Activated T-helper 2 cell treated with anti-CD3 and anti-CD28 coated beads, Interferon-gamma antibody, Interleukin-2, Interleukin-4, amounts not matched to agents 10 μg/mL and 5 μg/mL and 100 μg/mL, durations not matched to agents 14 hours and 24 hours and 36 hours (primary cell): Measurements from ENCODE around the gene SOD1. TPM values are rescaled to one million over a fixed set of nuclear protein-coding genes. Genes with fewer than 3 reads are reported as not detected.

Experiments
- DNase-seq: peaks from one replicate; pipeline ENCODE4 v3.0.0; 2021; ENCODE audit warnings: low spot score
- H3K27ac Mint-ChIP-seq: one replicate; pipeline ENCODE4 v1.8.0; 2021; ENCODE audit warnings: mixed read lengths
- H3K27me3 Mint-ChIP-seq: one replicate; pipeline ENCODE4 v1.8.0; 2021; ENCODE audit warnings: low read depth, mixed read lengths
- H3K36me3 Mint-ChIP-seq: one replicate; pipeline ENCODE4 v1.8.0; 2021; ENCODE audit warnings: low read depth, mixed read lengths
- H3K4me1 Mint-ChIP-seq: one replicate; pipeline ENCODE4 v1.8.0; 2021; ENCODE audit warnings: low read depth, mixed read lengths
- H3K4me3 Mint-ChIP-seq: one replicate; pipeline ENCODE4 v1.8.0; 2021; ENCODE audit warnings: low read depth, mild to moderate bottlenecking, moderate library complexity, mixed read lengths
- H3K9me3 Mint-ChIP-seq: one replicate; pipeline ENCODE4 v1.8.0; 2021; ENCODE audit warnings: mixed read lengths
- intact Hi-C: fragments of 100-400 bp; cut with micrococcal nuclease; formaldehyde crosslinking; loops from one replicate; pipeline ENCODE4 v1.15.1; 2023
- total RNA-seq: library from RNA; stranded (reverse); gene quantifications from 2 replicates; pipeline ENCODE4 v1.2.3, GENCODE V29; 2022

The SOD1 gene
- total RNA-seq, 1 donor from 2014 or later = 286 TPM

GRCh38 chr21:31675318-31675717 is 15.8 kb downstream of the SOD1 start:
- H3K36me3 Mint-ChIP-seq = peaks cover 24% of the 10 kb centered on the region
- H3K4me1 Mint-ChIP-seq = peaks cover 6% of the 10 kb centered on the region
- DNase-seq = no peak
- no peaks in the 10 kb centered on the region for H3K27me3 Mint-ChIP-seq
- intact Hi-C loops = no loop called here
- no peak overlapping the region for H3K27ac Mint-ChIP-seq
- no peaks in the 10 kb centered on the region for H3K9me3 Mint-ChIP-seq
- H3K4me3 Mint-ChIP-seq = no peak overlapping the region

DNA sequence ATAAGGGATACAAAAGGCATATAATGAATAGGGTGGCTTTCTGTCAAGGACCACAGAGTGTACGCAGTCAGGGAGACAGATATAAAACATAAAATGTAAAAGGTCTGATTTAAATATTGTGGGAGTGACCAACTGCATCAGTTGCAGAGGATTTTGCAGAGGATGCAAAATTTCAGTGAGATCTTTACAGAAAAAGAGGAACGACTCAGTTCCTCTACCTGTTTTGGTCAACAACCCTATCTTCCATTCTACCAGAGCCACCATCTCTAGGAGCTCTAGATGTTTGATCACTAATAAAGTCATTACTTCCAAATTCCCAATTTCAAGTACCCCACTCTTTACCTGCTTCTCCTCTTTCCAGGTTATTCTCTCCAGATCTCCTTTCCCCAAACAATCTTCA is 16.5 kb downstream of the SOD1 start:
- Mint-ChIP-seq H3K4me3 (no peak overlapping the region), H3K4me1 (peaks cover 3% of the 10 kb centered on the region), H3K9me3 (no peaks in the 10 kb centered on the region), H3K36me3 (peaks cover 19% of the 10 kb centered on the region), H3K27me3 (no peaks in the 10 kb centered on the region), H3K27ac (no peak overlapping the region)
- no peak for DNase-seq
- intact Hi-C loops = no loop called here

DNA sequence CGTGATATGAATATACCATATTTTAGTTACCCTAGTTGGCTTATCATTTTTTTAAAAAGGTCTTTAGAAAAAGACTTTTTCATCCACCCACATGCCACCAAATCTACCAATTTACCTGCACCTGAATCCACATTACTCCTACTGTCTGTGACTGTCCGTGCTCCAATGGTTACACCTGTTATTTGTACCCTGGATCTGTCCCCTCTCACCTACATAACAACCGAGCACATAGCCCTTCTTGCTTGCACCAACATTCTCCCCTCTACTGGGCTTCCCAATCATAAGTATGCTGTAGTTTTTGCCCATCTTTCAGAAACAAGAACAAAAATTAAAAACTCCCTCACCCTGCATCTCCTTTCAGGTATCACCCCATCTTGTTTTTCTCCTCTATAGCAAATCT is 17.6 kb downstream of the SOD1 start:
- Mint-ChIP-seq H3K9me3 (no peaks in the 10 kb centered on the region), H3K27ac (no peak overlapping the region), H3K4me1 (peaks cover 3% of the 10 kb centered on the region), H3K4me3 (no peak overlapping the region), H3K36me3 (peaks cover 16% of the 10 kb centered on the region), H3K27me3 (no peaks in the 10 kb centered on the region)
- intact Hi-C loops = no loop called here
- DNase-seq = no peak

DNA sequence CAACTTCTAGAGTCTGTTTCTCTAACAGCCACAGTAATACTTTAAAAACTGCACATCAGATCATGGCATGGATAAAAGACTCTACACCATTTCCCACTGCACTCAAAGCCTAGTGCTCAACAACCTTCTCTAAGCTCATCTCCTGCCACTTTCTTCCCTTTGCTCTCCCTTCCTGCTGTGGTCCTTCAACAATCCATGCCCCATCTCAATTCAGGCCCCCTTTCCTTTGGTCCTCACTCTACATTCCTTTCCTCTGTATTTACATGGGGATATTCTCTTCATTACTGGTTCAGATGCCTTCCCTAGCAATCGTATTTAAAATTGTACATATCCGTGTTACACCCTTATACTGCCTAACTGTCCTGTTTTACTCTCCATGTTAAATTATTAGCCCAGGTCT is 19.0 kb downstream of the SOD1 start:
- Mint-ChIP-seq H3K9me3 (no peaks in the 10 kb centered on the region), H3K27ac (no peak overlapping the region), H3K36me3 (peaks cover 25% of the 10 kb centered on the region), H3K27me3 (no peaks in the 10 kb centered on the region), H3K4me1 (no peaks in the 10 kb centered on the region), H3K4me3 (no peak overlapping the region)
- intact Hi-C loops = no loop called here
- no peak for DNase-seq

DNA sequence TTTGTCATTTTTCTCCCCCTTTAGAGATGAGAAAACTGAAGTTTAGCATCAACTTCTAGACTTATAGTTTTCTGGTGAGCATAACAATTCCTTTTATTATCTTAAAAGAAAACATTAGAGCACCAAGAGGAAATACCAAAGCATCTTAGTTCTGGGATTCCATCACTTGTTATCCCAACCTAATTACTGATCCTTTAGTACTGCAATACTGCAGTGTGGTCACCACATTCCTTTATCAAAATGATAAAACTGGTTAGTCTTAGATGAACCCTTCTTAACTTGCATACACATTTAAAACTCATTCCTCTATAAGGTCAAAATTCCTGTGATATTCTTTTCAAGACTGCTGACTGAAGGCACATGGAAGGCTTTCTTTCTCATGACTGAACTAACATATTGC is 23.1 kb downstream of the SOD1 start:
- H3K9me3 Mint-ChIP-seq = no peaks in the 10 kb centered on the region
- no peak overlapping the region for H3K27ac Mint-ChIP-seq
- no peaks in the 10 kb centered on the region for H3K4me1 Mint-ChIP-seq
- intact Hi-C loops = no loop called here
- H3K36me3 Mint-ChIP-seq = peaks cover 61% of the 10 kb centered on the region
- H3K27me3 Mint-ChIP-seq = no peaks in the 10 kb centered on the region
- no peak for DNase-seq
- no peak overlapping the region for H3K4me3 Mint-ChIP-seq

GRCh38 chr21:31683029-31683428 is 23.5 kb downstream of the SOD1 start:
- no peak for DNase-seq
- Mint-ChIP-seq H3K36me3 (peaks cover 62% of the 10 kb centered on the region), H3K4me1 (no peaks in the 10 kb centered on the region), H3K4me3 (no peak overlapping the region), H3K27me3 (no peaks in the 10 kb centered on the region), H3K27ac (no peak overlapping the region), H3K9me3 (no peaks in the 10 kb centered on the region)
- intact Hi-C loops = no loop called here

- DNase-seq = no peak
- Mint-ChIP-seq H3K27ac (no peak overlapping the region), H3K4me3 (no peak overlapping the region), H3K4me1 (no peaks in the 10 kb centered on the region), H3K9me3 (no peaks in the 10 kb centered on the region), H3K27me3 (no peaks in the 10 kb centered on the region), H3K36me3 (peaks cover 70% of the 10 kb centered on the region)
- intact Hi-C loops = no loop called here
These were observed 25.4 kb downstream of the SOD1 start for GRCh38 chr21:31684918-31685317.

- no peak overlapping the region for H3K27ac Mint-ChIP-seq
- H3K4me3 Mint-ChIP-seq = no peak overlapping the region
- DNase-seq = no peak
- H3K36me3 Mint-ChIP-seq = peaks cover 83% of the 10 kb centered on the region
- H3K4me1 Mint-ChIP-seq = no peaks in the 10 kb centered on the region
- H3K27me3 Mint-ChIP-seq = no peaks in the 10 kb centered on the region
- no peaks in the 10 kb centered on the region for H3K9me3 Mint-ChIP-seq
- intact Hi-C loops = no loop called here
These were observed 26.9 kb downstream of the SOD1 start for GRCh38 chr21:31686272-31686915.

GRCh38 chr21:31687108-31687507 is 27.6 kb downstream of the SOD1 start:
- DNase-seq = no peak
- intact Hi-C loops = no loop called here
- H3K4me1 Mint-ChIP-seq = no peaks in the 10 kb centered on the region
- no peaks in the 10 kb centered on the region for H3K9me3 Mint-ChIP-seq
- no peak overlapping the region for H3K4me3 Mint-ChIP-seq
- H3K27me3 Mint-ChIP-seq = no peaks in the 10 kb centered on the region
- H3K36me3 Mint-ChIP-seq = peaks cover 84% of the 10 kb centered on the region
- no peak overlapping the region for H3K27ac Mint-ChIP-seq

GRCh38 chr21:31688603-31689368 is 29.3 kb downstream of the SOD1 start:
- Mint-ChIP-seq H3K4me1 (no peaks in the 10 kb centered on the region), H3K27me3 (no peaks in the 10 kb centered on the region)
- intact Hi-C loops = no loop called here

GRCh38 chr21:31693222-31693621 is 33.7 kb downstream of the SOD1 start:
- intact Hi-C loops = no loop called here
- Mint-ChIP-seq H3K4me1 (no peaks in the 10 kb centered on the region), H3K9me3 (no peaks in the 10 kb centered on the region), H3K27ac (no peak overlapping the region), H3K36me3 (peaks cover 74% of the 10 kb centered on the region), H3K4me3 (no peak overlapping the region), H3K27me3 (no peaks in the 10 kb centered on the region)
- DNase-seq = no peak

More at GRCh38 chr21:31688603-31689368, 29.3 kb downstream of the SOD1 start:
- Mint-ChIP-seq H3K27ac (no peak overlapping the region), H3K36me3 (peaks cover 82% of the 10 kb centered on the region), H3K4me3 (no peak overlapping the region), H3K9me3 (no peaks in the 10 kb centered on the region)
- DNase-seq = no peak

- no peak for DNase-seq
- no peaks in the 10 kb centered on the region for H3K27me3 Mint-ChIP-seq
- intact Hi-C loops = no loop called here
- H3K36me3 Mint-ChIP-seq = peaks cover 69% of the 10 kb centered on the region
- no peak overlapping the region for H3K27ac Mint-ChIP-seq
- no peaks in the 10 kb centered on the region for H3K9me3 Mint-ChIP-seq
- H3K4me1 Mint-ChIP-seq = peaks cover 4% of the 10 kb centered on the region
- no peak overlapping the region for H3K4me3 Mint-ChIP-seq
These were observed 36.9 kb downstream of the SOD1 start for GRCh38 chr21:31696424-31696823.

- Mint-ChIP-seq H3K27ac (no peak overlapping the region), H3K4me1 (peaks cover 6% of the 10 kb centered on the region), H3K36me3 (peaks cover 69% of the 10 kb centered on the region), H3K4me3 (no peak overlapping the region), H3K27me3 (no peaks in the 10 kb centered on the region), H3K9me3 (no peaks in the 10 kb centered on the region)
- DNase-seq = no peak
- intact Hi-C loops = no loop called here
These were observed 39.0 kb downstream of the SOD1 start for GRCh38 chr21:31698461-31698860.
